ENCODE results near the gene SLC10A6. TPM values are rescaled to one million over a fixed set of nuclear protein-coding genes. Genes with fewer than 3 reads are reported as not detected.

Gene SLC10A6
- total and polyA plus RNA-seq, 2 of the 13 experiments (the other 11 are each of a cell fraction or from before 2014, with no cell fraction given) = not detected

Other genes with a start within 250 kb of the SLC10A6 start
- gene C4orf36, start 43.0 kb upstream of the SLC10A6 start, total RNA-seq (2016; rRNA removed; fragmentation: Illumina TruSeq; extraction: Trizol) = not detected in 2 replicates
- gene C4orf36, start 43.0 kb upstream of the SLC10A6 start, polyA plus RNA-seq (2011; rRNA removed) = 0.25 and 0.63 TPM in 2 replicates
- gene AFF1, start 85.6 kb upstream of the SLC10A6 start, total RNA-seq (2016; rRNA removed; fragmentation: Illumina TruSeq; extraction: Trizol) = 15.9 and 19.6 TPM in 2 replicates
- 13.8 and 15.5 TPM in 2 replicates for gene AFF1, start 85.6 kb upstream of the SLC10A6 start, polyA plus RNA-seq (2011; rRNA removed)